B cell (primary cell): ENCODE measurements around the gene ZNF423. TPM values are rescaled to one million over a fixed set of nuclear protein-coding genes. Genes with fewer than 3 reads are reported as not detected.

Experiments used
- ATAC-seq: fragments of 200-7000 bp; cut with Tn5 transposase; one replicate; pipeline ENCODE4 v1.10.0; 2021; ENCODE audit warnings: low read depth, mild to moderate bottlenecking, moderate number of reproducible peaks, moderate library complexity
- CTCF ChIA-PET: fragments of 350-600 bp; sonication (Branson Sonifier 250); formaldehyde crosslinking; loops from one replicate; lab custom pipeline; 2021; ENCODE audit warnings: antibody characterized with exemption, inconsistent platforms; lab: Charles Lee
- POLR2A ChIA-PET: fragments of 350-600 bp; sonication (Branson Sonifier 250); formaldehyde crosslinking; loops from one replicate; lab custom pipeline; 2021; ENCODE audit warnings: antibody characterized with exemption; lab: Charles Lee
- DNase-seq: peaks from one replicate; pipeline ENCODE4 v3.0.0; 2013
- H2AFZ ChIP-seq: 2 replicates; pipeline ENCODE4 v1.6.1; 2012; ENCODE audit warnings: mild to moderate bottlenecking, low read depth, low read length; ENCODE audit not compliant: insufficient read depth, poor library complexity, severe bottlenecking
- H3K27ac ChIP-seq, 2 donors: 1 replicate in 1 of 2; 2 replicates in 1 of 2; pipeline ENCODE4 v1.5.1; 2012 to 2013; ENCODE audit warnings: low read length in 2 of 2, mild to moderate bottlenecking in 2 of 2, moderate library complexity in 1 of 2
- H3K27me3 ChIP-seq, 4 experiments: fragments of 200-600 bp in 1 of 4; sonication (generic) in 1 of 4; replicated peaks in 1 of 4; 1 replicate in 2 of 4; 2 replicates in 2 of 4; pipeline versions ENCODE4 v1.6.1 to v1.7.0; 2013 to 2016; ENCODE audit warnings: low read length in 3 of 4, mild to moderate bottlenecking in 2 of 4, mixed read lengths in 1 of 4, moderate library complexity in 1 of 4; ENCODE audit not compliant: insufficient read depth in 4 of 4, control insufficient read depth in 3 of 4; ENCODE audit errors: control extremely low read depth in 1 of 4
- H3K36me3 ChIP-seq, 2 experiments: replicated peaks in 1 of 2; 1 replicate in 1 of 2; 2 replicates in 1 of 2; pipeline versions ENCODE4 v1.6.1 to v1.7.1; 2013; ENCODE audit warnings: low read length in 1 of 2; ENCODE audit not compliant: insufficient read depth in 2 of 2, control insufficient read depth in 1 of 2; ENCODE audit errors: control extremely low read depth in 1 of 2, extremely low read depth in 1 of 2
- H3K4me1 ChIP-seq, 2 donors: fragments of 200-600 bp in 1 of 2; sonication (generic) in 1 of 2; 1 replicate in 1 of 2; 2 replicates in 1 of 2; pipeline versions ENCODE4 v1.5.1 to v1.6.1; 2013 to 2017; ENCODE audit warnings: low read length in 2 of 2; ENCODE audit not compliant: control insufficient read depth in 2 of 2, insufficient read depth in 2 of 2
- H3K4me2 ChIP-seq: replicated peaks from 2 replicates; pipeline ENCODE3; 2012; ENCODE audit warnings: mild to moderate bottlenecking, low read depth, low read length; ENCODE audit not compliant: poor library complexity, severe bottlenecking
- H3K4me3 ChIP-seq, 5 experiments: fragments of 200-600 bp in 1 of 5; sonication (generic) in 1 of 5; 1 replicate in 3 of 5; 2 replicates in 2 of 5; pipeline versions ENCODE4 v1.5.1 to v1.7.0; 2011 to 2016; ENCODE audit warnings: low read length in 4 of 5, mild to moderate bottlenecking in 4 of 5, low read depth in 2 of 5, control low read depth in 1 of 5, moderate library complexity in 1 of 5; ENCODE audit not compliant: insufficient read depth in 1 of 5; ENCODE audit errors: control extremely low read depth in 1 of 5, extremely low read depth in 1 of 5
- H3K79me2 ChIP-seq: fragments of 200-600 bp; sonication (generic); one replicate; pipeline ENCODE4 v1.6.0; 2016; ENCODE audit warnings: low read length; ENCODE audit not compliant: control insufficient read depth, insufficient read depth
- H3K9ac ChIP-seq: fragments of 200-600 bp; sonication (generic); 2 replicates; pipeline ENCODE4 v1.6.1; 2017; ENCODE audit warnings: mild to moderate bottlenecking, low read length, moderate library complexity
- H3K9me3 ChIP-seq, 3 donors: one replicate each; pipeline versions ENCODE4 v1.6.1 to v1.7.1; 2013; ENCODE audit warnings: low read length in 2 of 3; ENCODE audit not compliant: control insufficient read depth in 2 of 3, insufficient read depth in 1 of 3; ENCODE audit errors: control extremely low read depth in 1 of 3
- H4K20me1 ChIP-seq: 2 replicates; pipeline ENCODE4 v1.6.0; 2012; ENCODE audit warnings: mild to moderate bottlenecking, low read length; ENCODE audit not compliant: insufficient read depth, control insufficient read depth, poor library complexity, severe bottlenecking
- H3K27ac Mint-ChIP-seq: one replicate; pipeline ENCODE4 v1.8.0; 2021; ENCODE audit warnings: mixed read lengths
- H3K27me3 Mint-ChIP-seq: one replicate; pipeline ENCODE4 v1.8.0; 2021; ENCODE audit warnings: mixed read lengths
- H3K4me1 Mint-ChIP-seq: one replicate; pipeline ENCODE4 v1.8.0; 2021; ENCODE audit warnings: mixed read lengths
- H3K4me3 Mint-ChIP-seq: one replicate; pipeline ENCODE4 v1.8.0; 2021; ENCODE audit warnings: mixed read lengths
- H3K9me3 Mint-ChIP-seq: one replicate; pipeline ENCODE4 v1.8.0; 2022; ENCODE audit warnings: mixed read lengths; ENCODE audit not compliant: insufficient read depth
- CTCF ChIP-seq: fragments of 200-600 bp; IDR thresholded peaks from one replicate; pipeline ENCODE4 v1.8.0; 2022; ENCODE audit warnings: antibody characterized with exemption, mild to moderate bottlenecking
- EZH2 ChIP-seq: IDR thresholded peaks from 2 replicates; pipeline ENCODE4 v1.6.1; 2012; ENCODE audit warnings: borderline replicate concordance, low read depth, mild to moderate bottlenecking, moderate library complexity, low read length; ENCODE audit not compliant: insufficient read depth, poor library complexity, severe bottlenecking
- WGBS: methylation state at CpG from one replicate; pipeline ENCODE4 v1.1.5; 2013; ENCODE audit warnings: missing lambda C conversion rate; ENCODE audit not compliant: insufficient coverage; 5-methylcytosine and 5-hydroxymethylcytosine counted together
- intact Hi-C: fragments of 100-400 bp; cut with micrococcal nuclease; formaldehyde crosslinking; loops from one replicate; pipeline ENCODE4 v1.10.0; 2022
- polyA plus RNA-seq: library from polyadenylated mRNA; depleted of rRNA; stranded (reverse); fragments of >200 nt; gene quantifications from 2 replicates; pipeline ENCODE4 v1.2.3, GENCODE V29; 2012
- total RNA-seq, 2 donors: library from RNA; stranded (reverse); fragments of 120-200 nt in 1 of 2; gene quantifications; 1 replicate in 1 of 2; 2 replicates in 1 of 2; pipeline versions ENCODE4 v1.2.3 to v1.2.4, GENCODE V29; 2013 to 2022

The ZNF423 gene
- total and polyA plus RNA-seq, 2 donors (not counting 1 experiment from before 2014, with no cell fraction given), result not detected

GRCh38 chr16:49852279-49852678 is 3.6 kb downstream of the ZNF423 start:
- Mint-ChIP-seq H3K27ac (no peak overlapping the region), H3K4me1 (peaks cover 9% of the 10 kb centered on the region), H3K4me3 (no peak overlapping the region), H3K27me3 (peaks cover 40% of the 10 kb centered on the region), H3K9me3 (no peaks in the 10 kb centered on the region)
- H3K4me2 ChIP-seq, result no peak overlapping the region
- H3K4me3 ChIP-seq, result no peak overlapping the region
- H3K9me3 ChIP-seq, result no peaks in the 10 kb centered on the region
- no peaks in the 10 kb centered on the region for H3K79me2 ChIP-seq
- no peaks in the 10 kb centered on the region for H4K20me1 ChIP-seq
- ChIA-PET POLR2A (no interaction called here), CTCF (no interaction called here)
- peaks cover 0 to 24% (median 10%) of the 10 kb centered on the region in 4 experiments for H3K27me3 ChIP-seq
- no peaks in the 10 kb centered on the region for H3K36me3 ChIP-seq
- H2AFZ ChIP-seq, result no peak overlapping the region
- TF ChIP-seq EZH2 (no peak), CTCF (no peak)
- no CpG with 5 or more reads among the region's 5 CpGs for WGBS
- ATAC-seq, result no peak
- intact Hi-C loops, result no loop called here
- no peak overlapping the region for H3K27ac ChIP-seq
- DNase-seq, result no peak
- H3K4me1 ChIP-seq, result peaks cover 6 to 15% of the 10 kb centered on the region in 2 donors
- no peak overlapping the region for H3K9ac ChIP-seq

- H3K9ac ChIP-seq, result no peak overlapping the region
- H3K4me3 Mint-ChIP-seq, result no peak overlapping the region
- ChIA-PET CTCF (no interaction called here), POLR2A (no interaction called here)
- no peak for ATAC-seq
- TF ChIP-seq CTCF, result no peak
- TF ChIP-seq EZH2, result no peak
- no peak overlapping the region for H3K4me3 ChIP-seq
- H3K36me3 ChIP-seq, result no peaks in the 10 kb centered on the region
- no peak overlapping the region for H3K4me2 ChIP-seq
- intact Hi-C loops, result no loop called here
- H3K27me3 ChIP-seq, result peaks cover 0 to 19% (median 10%) of the 10 kb centered on the region in 4 experiments
- no peak overlapping the region for H2AFZ ChIP-seq
- H3K27ac ChIP-seq, result no peak overlapping the region
- H3K27me3 Mint-ChIP-seq, result peaks cover 43% of the 10 kb centered on the region
- WGBS, result 86% methylated on average over 2 of the region's 5 CpGs
- no peak for DNase-seq
- H3K27ac Mint-ChIP-seq, result no peak overlapping the region
- no peaks in the 10 kb centered on the region for H3K9me3 ChIP-seq
- H4K20me1 ChIP-seq, result no peaks in the 10 kb centered on the region
- H3K4me1 ChIP-seq, result peaks cover 5 to 11% of the 10 kb centered on the region in 2 donors
- H3K4me1 Mint-ChIP-seq, result peaks cover 6% of the 10 kb centered on the region
- H3K79me2 ChIP-seq, result no peaks in the 10 kb centered on the region
- no peaks in the 10 kb centered on the region for H3K9me3 Mint-ChIP-seq
Observed at GRCh38 chr16:49851468-49851787, 4.5 kb downstream of the ZNF423 start.
